NB4 (cell line): ENCODE data around the gene ANKLE2.

ENCODE experiments used
- CTCF ChIP-seq: IDR thresholded peaks from one replicate; pipeline ENCODE4 v1.5.1; 2012; ENCODE audit warnings: low read depth, low read length
- MAX ChIP-seq: IDR thresholded peaks from 2 replicates; pipeline ENCODE4 v1.6.1; 2011; ENCODE audit warnings: low read depth, low read length
- MYC ChIP-seq: IDR thresholded peaks from 2 replicates; pipeline ENCODE4 v1.6.1; 2011; ENCODE audit warnings: low read depth, low read length
- POLR2A ChIP-seq: IDR thresholded peaks from 2 replicates; pipeline ENCODE4 v1.6.1; 2011; ENCODE audit warnings: mild to moderate bottlenecking; ENCODE audit not compliant: insufficient read length; ENCODE audit errors: extremely low read depth

- TF ChIP-seq CTCF (no peak), POLR2A (no peak), MAX (no peak), MYC (no peak)
These were observed 66.2 kb downstream of the ANKLE2 start for GRCh38 chr12:132695431-132695830.
